IMR-90 (cell line): ENCODE results near the gene SLC2A13.

ENCODE experiments used
- CEBPB ChIP-seq: IDR thresholded peaks from 2 replicates; pipeline ENCODE4 v1.6.1; 2012; ENCODE audit warnings: low read depth, low read length, improper control_type of control experiment
- CTCF ChIP-seq: conservative IDR thresholded peaks from 2 replicates; pipeline ENCODE4 v1.5.1; 2012; ENCODE audit warnings: mild to moderate bottlenecking, low read depth, low read length, improper control_type of control experiment
- MXI1 ChIP-seq: IDR thresholded peaks from 2 replicates; pipeline ENCODE4 v1.6.1; 2012; ENCODE audit warnings: low read depth, mild to moderate bottlenecking, low read length, moderate library complexity, borderline replicate concordance
- POLR2A ChIP-seq: IDR thresholded peaks from 2 replicates; pipeline ENCODE4 v1.6.1; 2012; ENCODE audit warnings: mild to moderate bottlenecking, low read depth, low read length
- USF2 ChIP-seq: fragments of 150-350 bp; IDR thresholded peaks from 2 replicates; pipeline ENCODE4 v1.6.1; 2017; ENCODE audit warnings: mild to moderate bottlenecking, antibody characterized with exemption, low read length, low read depth

- TF ChIP-seq POLR2A (no peak), USF2 (no peak), CTCF (no peak), MXI1 (no peak), CEBPB (no peak)
Measured at GRCh38 chr12:39919790-39920189, 186.1 kb downstream of the SLC2A13 start.
